AG09319 (cell line): Measurements from ENCODE around the gene RUFY1.

Experiments used
- DNase-seq: peaks from one replicate; pipeline ENCODE4 v3.0.0-alpha.2; 2010; ENCODE audit warnings: low read depth; ENCODE audit errors: extremely low read depth
- TF ChIP-seq, protein P1 (sequence below): IDR thresholded peaks from 2 replicates; pipeline ENCODE4 v1.5.1; 2011; ENCODE audit warnings: low read depth, mild to moderate bottlenecking, inconsistent platforms, low read length, moderate library complexity

RUFY1 gene

DNA sequence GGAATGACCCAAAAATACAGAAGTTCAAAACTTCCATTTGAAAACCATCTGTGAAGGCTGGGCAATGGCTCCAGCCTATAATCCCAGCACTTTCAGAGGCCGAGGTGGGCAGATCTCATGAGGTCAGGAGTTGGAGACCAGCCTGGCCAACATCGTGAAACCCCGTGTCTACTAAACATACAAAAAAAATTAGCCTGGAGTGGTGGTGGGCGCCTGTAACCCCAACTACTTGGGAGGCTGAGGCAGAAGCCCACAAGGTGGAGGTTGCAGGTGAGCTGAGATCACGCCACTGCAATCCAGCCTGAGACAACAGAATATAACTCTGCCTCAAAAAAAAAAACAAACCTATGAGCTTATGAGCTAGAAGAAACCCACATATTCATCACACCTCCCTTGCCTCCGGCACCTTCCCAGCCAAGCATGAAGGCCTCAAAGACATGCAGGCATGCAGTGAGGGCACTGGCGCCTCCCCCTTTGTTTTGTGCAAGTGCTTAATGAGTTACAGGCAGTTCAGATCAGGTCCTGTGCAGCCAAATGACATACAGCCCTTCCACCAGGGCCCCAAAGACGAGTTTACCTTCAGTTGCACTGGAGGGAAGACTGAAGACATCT, 63.2 kb downstream of the RUFY1 start:
- DNase-seq, result no peak
- TF ChIP-seq, protein P1, sequence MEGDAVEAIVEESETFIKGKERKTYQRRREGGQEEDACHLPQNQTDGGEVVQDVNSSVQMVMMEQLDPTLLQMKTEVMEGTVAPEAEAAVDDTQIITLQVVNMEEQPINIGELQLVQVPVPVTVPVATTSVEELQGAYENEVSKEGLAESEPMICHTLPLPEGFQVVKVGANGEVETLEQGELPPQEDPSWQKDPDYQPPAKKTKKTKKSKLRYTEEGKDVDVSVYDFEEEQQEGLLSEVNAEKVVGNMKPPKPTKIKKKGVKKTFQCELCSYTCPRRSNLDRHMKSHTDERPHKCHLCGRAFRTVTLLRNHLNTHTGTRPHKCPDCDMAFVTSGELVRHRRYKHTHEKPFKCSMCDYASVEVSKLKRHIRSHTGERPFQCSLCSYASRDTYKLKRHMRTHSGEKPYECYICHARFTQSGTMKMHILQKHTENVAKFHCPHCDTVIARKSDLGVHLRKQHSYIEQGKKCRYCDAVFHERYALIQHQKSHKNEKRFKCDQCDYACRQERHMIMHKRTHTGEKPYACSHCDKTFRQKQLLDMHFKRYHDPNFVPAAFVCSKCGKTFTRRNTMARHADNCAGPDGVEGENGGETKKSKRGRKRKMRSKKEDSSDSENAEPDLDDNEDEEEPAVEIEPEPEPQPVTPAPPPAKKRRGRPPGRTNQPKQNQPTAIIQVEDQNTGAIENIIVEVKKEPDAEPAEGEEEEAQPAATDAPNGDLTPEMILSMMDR, result no peak

DNA sequence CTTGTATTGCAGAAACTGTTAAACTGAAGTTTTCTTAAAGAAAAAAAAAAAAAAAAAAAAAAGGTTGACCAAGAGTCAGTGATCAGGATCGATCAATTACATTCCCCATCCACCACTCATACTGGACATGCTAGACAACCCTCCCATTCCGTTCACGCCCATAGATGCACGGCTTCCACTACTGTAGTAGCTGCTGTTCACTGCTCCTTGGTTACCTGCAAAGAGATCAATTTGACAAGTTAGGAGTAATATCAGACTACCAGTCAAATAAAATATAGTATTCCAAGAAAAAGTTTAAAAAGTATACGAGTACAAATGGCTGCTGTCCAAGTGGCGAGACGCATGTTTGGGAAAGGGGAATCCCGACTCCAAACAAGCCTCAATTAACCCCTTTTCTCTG, 64.4 kb downstream of the RUFY1 start:
- DNase-seq, result no peak
- TF ChIP-seq, protein P1, result no peak

DNA sequence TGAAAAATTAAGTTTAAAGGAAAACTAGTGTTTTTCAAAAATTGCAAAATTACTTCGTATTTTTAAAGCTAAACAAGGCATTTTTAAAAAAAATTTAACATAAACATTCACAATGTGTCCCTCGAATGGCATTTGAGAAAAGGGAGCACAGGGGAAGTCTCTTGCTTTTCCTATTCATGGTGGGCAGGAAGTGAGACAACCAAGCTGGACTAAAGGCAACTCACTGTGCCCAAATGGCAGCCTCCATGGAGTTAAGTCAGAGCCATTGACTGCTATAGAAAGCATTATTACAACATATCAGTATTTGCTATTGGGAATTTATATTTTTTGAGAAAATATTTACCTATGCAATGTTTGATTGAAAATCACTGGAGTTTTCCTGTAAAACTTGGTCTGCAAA, 64.8 kb downstream of the RUFY1 start:
- DNase-seq, result no peak
- TF ChIP-seq, protein P1, result no peak

DNA sequence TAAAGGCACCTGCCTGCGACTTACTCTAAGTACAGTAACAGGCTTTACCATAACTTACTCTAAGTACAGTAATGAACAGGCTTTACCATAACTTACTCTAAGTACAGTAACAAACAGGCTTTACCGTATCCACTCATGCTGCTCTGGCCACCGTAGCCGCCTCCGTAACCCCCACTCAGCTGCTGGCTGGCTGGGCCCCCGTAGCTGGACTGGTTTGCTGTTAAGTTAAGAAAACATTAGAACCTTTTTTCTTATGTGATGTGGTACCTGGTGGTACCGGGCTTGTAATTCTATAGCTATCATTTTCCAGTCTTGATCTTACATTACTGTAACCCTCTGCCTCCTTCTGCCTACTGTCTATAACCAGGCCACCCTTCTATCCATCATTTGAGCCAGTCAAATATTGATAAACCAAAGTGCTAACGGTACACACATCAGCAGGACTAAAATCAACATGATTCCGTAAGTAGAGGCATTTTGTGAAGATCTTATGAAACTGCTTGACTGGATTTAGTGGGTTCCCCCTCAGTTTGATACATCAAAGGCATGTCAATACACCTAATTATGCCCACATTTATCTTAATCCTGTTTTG, 65.7 kb downstream of the RUFY1 start:
- no peak for DNase-seq
- TF ChIP-seq, protein P1, result no peak

DNA sequence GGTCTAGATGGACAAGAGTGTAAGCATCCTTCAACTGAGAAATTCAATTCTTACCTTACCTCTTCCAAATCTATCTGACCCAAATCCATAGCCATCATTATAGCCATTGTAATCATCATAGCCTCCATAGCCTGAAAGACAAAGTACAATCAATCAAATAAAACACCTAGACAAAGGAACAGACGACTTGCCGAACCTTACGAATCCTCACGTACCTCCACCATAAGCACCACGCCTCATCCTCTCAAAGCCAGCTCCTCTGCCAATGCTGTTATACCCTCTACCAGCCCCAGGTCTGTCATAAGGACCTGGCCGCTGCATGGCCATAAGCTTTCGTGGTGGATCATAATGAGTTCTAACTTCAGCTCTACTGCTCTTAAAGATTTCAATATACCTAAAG, 67.6 kb downstream of the RUFY1 start:
- TF ChIP-seq, protein P1, result no peak
- DNase-seq, result no peak

DNA sequence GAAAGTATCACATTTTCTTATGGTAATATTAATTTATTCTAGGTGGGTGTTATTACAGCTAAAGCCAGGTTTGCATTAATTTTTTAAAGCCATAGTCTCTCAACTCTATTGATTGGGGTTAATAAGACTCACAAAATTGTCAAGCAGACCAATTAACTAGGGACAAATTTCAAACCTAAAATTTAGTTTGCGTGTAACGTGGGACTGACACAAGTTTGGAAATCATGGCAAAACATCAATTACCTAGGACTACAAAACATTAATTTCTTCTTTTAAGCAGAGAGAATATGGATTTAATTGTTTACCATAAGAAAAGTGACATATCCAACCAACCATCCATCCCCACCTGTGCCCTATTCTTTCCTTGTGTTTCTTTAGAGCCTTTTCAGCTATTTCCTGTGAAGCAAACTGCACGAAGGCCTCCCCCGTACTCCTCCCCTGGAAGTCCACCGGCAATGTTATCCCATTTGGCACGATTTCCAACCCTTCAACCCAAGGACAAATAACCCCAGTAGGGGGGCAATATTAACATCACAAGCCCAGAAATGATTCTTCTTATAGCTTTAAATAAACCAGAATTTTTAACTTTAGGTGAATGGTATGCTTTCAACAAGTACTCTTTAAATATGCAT, 68.7 kb downstream of the RUFY1 start:
- DNase-seq, result no peak

DNA sequence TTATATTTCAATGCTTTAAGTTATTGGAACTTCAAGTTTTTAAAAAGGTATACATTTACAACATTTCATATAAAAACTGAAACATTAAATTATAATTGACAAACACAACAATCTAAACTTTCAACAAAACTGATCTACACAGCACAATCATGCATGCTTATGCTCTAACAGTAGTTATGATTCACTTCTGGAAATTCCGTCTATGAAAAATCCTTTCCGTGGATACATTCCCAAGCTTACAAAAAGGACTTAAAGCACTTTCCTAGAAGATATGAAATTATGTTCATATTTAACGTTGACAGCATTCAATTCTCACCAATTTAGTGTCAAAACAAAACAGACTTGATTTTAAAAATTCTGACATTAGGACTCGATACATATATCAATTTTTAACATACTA, 69.4 kb downstream of the RUFY1 start:
- TF ChIP-seq, protein P1, result no peak
- no peak for DNase-seq

More for the DNA sequence above, 68.7 kb downstream of the RUFY1 start:
- TF ChIP-seq, protein P1, result no peak
